PC-9 (cell line): Measurements from ENCODE around the gene LARP7.

Source experiments
- EZH2 ChIP-seq: fragments of 200-600 bp; sonication (generic); IDR thresholded peaks from 2 replicates; pipeline ENCODE4 v1.8.0; 2017; ENCODE audit warnings: antibody characterized with exemption, low read depth
- TF ChIP-seq, protein P1 (sequence below): fragments of 200-600 bp; sonication (generic); conservative IDR thresholded peaks from 2 replicates; pipeline ENCODE4 v1.6.1; 2017; ENCODE audit warnings: mixed run types, antibody characterized with exemption, mild to moderate bottlenecking, moderate library complexity

GRCh38 chr4:112706840-112707207 lies 69.9 kb downstream of the LARP7 start:
- TF ChIP-seq, protein P1, sequence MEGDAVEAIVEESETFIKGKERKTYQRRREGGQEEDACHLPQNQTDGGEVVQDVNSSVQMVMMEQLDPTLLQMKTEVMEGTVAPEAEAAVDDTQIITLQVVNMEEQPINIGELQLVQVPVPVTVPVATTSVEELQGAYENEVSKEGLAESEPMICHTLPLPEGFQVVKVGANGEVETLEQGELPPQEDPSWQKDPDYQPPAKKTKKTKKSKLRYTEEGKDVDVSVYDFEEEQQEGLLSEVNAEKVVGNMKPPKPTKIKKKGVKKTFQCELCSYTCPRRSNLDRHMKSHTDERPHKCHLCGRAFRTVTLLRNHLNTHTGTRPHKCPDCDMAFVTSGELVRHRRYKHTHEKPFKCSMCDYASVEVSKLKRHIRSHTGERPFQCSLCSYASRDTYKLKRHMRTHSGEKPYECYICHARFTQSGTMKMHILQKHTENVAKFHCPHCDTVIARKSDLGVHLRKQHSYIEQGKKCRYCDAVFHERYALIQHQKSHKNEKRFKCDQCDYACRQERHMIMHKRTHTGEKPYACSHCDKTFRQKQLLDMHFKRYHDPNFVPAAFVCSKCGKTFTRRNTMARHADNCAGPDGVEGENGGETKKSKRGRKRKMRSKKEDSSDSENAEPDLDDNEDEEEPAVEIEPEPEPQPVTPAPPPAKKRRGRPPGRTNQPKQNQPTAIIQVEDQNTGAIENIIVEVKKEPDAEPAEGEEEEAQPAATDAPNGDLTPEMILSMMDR: no peak
- TF ChIP-seq EZH2: no peak
